Fibroblast of upper back skin (primary cell): ENCODE measurements around the gene TTLL8.
A peak's percentile ranks its signal among the peaks of the same experiment; 100 is the strongest.

Experiments used
- DNase-seq: peaks from one replicate; pipeline ENCODE4 v3.0.0-alpha.2; 2013

Gene TTLL8

DNA sequence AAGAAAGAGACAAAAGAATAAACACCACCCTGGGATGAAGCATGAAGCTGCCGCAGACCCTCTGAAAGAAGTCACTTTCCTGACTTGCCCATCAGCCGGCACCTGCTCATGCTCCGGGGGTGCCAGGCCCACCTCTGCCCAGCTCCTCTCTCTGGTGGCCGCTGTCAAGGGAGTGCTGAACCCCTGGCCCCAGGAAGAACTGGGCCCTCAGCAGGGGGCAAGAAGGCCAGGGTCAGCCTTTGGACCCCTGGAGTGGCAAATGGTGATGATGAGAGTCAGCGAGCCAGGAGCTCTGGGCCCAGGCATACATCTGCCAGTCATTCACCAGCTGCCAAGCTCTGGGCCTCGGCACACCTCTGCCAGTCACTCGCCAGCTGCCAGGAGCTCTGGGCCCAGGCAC is 17.4 kb downstream of the TTLL8 start:
- no peak for DNase-seq

GRCh38 chr22:50039669-50040443 is 18.2 kb downstream of the TTLL8 start:
- DNase-seq = no peak

DNA sequence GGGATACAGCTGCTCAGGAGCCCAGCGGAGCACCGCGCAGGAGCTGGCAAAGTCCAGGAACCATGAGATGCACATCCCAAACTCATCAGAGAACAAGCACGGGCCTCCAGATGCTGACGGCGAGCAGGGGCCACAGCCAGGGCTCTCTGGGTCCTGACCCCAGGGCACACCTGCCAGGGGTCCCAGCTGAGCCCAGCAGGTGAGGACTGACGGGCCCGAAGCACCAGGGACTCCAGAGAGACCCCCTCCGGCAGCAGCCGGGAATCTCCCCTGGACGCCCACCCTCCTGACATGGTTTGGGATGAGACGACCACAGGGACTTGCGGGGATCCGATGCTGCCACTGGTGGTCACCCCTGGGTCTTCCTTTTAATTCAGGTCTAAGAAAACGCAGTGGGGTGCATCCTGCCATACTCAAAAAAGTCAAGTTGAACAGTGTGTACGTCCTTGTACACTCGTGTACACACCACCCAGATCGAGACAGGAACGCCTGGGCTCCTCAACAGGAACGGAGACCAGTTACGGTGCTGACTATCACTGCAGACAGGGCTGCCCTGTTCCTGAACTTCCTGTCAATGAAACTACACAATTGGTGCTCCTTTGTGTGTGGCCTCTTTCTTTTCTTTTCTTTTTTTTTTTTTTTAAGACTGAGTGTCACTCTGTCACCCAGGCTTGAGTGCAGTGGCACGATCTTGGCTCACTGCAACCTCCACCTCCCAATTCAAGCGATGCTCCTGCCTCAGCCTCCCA is 21.9 kb downstream of the TTLL8 start:
- DNase-seq = no peak

DNA sequence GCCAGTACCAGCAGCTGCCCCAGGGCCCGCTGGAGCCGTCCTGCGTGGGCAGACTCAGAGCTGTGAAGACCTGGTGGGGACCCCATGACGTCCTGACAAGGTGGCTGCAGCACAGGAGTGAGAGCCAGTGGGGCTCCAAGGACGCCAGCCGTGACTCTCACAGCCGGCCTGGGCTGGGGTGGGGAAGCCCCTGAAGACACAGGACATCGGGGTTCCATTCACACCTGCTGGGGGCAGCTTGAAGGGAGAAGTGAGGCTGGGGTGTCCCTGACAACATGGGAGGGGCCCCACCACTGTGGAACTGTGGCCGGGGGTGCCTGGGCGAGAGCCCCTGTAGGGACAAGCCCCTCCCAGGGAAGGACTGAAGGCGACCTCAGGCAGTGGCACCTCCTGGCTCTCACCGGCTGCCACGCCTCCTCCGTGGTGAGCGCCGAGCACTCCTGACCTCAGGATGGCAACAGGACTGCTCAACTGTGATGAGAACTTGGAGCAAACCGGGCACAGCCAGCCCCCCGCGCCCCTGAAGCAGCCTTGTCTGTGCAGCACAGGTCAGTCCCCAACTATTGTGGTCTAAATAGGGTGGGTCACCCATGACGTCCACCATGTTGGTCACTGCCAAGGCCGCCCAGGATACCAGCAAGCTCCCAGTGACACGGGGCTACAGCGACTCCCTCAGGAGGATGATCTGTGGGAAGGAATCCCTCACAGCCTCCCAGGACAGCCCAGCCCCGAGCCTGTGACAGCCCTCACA is 22.8 kb downstream of the TTLL8 start:
- no peak for DNase-seq

DNA sequence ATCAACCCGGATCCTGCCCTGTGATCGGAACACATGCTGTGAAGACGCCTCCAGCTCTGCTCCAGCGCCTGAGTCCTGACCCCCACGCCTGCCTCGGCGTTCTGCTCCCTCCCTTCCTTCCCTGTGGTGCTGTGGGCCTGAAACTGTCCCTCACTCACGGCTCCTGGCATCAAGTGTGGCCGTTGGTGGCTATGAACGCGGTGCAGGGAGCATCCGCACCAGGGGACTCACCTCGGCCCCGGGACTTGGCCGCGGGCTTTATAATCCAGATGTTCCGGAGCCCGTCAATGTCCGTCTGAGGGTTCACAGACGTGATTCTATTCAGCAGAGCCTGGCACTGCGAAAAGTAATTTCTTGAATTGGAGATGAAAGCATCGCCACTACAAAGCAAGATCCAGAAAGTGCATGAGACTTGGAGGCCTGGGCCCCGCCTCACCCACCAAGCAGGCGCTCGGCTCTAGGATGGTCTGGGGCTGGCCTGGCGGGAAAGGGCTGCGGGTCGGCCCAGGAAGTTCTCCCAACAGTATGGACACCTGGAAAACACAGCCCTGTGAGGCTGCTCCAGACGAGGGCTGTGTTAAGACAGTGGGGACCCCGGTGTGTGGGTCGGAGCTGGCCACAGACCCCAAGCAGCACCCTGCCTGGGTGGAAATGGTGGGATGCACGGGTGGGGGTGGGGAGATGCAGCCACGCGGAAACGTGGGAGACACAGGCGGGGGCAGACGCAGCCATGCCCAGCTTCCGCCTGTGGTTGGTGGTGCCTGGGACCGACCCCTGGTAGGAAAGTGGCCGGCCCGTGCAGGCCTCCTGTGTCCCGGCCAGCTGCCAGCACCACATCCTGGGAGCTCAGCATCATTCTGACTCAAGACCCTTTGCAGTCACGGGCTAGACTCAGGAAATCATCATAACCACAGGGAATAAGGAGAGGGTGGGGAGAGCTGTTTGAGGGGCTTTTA is 23.7 kb downstream of the TTLL8 start:
- DNase-seq = no peak

- no peak for DNase-seq
Observed at GRCh38 chr22:50032941-50033601, 25.0 kb downstream of the TTLL8 start.

DNA sequence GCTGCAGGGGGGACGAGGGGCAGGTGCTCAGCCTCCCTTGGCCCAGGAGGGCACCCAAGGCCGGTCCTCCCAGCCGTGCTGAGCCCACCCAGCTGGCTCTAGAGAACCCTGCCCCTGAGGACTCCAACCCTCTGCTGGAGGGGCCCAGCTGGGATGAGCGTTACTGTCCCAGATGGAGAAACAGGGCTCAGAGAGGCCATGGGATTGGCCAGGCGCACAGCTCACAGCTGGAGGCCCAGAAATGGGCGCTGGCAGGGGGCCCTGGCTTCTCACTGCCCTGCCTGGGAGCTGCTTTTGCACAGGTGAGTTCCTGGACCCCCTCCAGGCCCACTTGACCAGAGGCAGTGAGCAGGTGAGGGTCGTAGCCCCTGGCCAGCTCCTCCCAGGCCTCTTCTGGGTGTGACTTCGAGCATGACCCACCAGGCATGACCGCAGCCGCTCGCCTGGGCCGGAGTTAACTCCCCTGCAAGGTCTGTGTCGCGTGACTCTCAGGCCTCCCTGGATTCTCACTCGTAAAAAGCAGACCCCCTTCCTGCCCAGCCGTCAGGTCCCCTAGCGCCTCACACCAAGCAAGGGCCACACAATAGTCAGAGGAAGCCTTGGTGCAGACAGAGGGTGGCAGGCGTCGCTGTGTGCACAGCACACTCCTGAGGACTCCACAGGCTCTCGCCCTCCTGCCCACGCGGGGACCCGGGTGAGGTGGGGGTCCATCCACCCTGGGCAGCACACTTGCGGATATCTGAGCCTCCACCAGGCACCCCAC is 25.8 kb downstream of the TTLL8 start:
- no peak for DNase-seq

GRCh38 chr22:50031189-50032091 is 26.7 kb downstream of the TTLL8 start:
- DNase-seq = no peak

GRCh38 chr22:50030297-50031188 is 27.6 kb downstream of the TTLL8 start:
- peak; percentile 50 for DNase-seq

DNA sequence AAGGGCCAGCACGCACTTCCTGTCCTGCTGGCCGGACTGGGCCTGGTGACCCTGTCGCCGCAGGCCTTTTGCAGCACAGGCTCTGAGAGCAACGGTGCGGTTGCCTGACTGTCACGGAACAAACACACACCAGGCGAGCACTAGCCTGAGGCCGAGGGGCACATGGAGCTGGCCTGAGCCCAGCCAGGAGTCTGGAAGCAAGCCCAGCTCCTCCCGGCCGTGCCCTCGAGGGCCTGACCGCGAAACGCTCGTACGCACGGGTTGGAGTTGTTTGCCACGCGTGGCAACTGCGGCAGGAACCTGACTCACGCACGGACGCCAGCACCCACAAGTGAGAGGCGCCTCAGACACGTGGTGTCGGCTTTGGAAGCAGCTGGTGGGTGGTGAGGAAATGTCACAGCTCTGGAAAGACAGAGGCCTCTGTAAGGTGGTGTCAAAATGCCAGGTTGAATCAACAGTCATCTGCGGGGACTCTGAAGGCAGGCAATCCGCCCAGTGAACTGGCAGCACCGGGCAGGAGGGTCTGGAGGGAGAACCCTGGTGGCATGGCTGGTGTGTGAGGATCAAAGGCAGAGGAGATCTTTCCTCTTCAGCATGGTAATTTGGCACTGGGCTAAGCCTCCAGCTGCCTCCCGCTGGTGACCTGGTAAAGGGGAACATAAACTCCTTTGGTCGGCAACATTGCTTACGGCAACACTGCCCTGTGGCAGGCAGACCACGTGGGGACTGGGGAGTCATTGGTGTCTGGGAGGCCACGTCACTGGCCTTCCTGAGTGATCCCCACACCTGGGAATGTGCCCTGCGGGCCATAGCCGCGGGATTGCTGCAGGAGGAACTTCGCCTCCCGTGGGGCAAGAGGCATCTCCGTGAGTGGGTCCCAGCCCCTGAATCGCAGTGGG is 30.2 kb downstream of the TTLL8 start:
- no peak for DNase-seq

DNA sequence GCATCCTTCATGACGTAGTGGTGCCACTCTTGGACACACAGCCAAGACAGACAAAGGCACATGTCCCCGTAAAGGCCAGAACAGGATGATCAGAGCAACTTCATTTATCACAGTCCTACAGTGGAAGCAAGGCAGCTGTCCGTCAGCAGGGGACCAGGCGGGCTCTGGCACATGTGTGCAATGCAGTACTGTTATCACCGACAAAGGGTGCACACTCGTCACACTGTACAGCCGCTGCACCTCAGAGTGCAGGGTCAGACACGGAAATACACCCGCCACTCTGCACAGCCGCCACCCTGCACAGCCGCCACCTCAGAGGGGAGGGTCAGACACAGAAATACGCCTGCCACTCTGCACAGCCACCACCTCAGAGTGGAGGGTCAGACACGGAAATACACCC is 32.1 kb downstream of the TTLL8 start:
- DNase-seq = no peak

GRCh38 chr22:50022171-50022819 is 35.8 kb downstream of the TTLL8 start:
- DNase-seq = no peak

GRCh38 chr22:50020606-50021005 is 37.5 kb downstream of the TTLL8 start:
- DNase-seq = no peak

- DNase-seq = no peak
Observed at GRCh38 chr22:50019316-50019715, 38.8 kb downstream of the TTLL8 start.

- DNase-seq = no peak
Observed at GRCh38 chr22:50018608-50019285, 39.4 kb downstream of the TTLL8 start.

DNA sequence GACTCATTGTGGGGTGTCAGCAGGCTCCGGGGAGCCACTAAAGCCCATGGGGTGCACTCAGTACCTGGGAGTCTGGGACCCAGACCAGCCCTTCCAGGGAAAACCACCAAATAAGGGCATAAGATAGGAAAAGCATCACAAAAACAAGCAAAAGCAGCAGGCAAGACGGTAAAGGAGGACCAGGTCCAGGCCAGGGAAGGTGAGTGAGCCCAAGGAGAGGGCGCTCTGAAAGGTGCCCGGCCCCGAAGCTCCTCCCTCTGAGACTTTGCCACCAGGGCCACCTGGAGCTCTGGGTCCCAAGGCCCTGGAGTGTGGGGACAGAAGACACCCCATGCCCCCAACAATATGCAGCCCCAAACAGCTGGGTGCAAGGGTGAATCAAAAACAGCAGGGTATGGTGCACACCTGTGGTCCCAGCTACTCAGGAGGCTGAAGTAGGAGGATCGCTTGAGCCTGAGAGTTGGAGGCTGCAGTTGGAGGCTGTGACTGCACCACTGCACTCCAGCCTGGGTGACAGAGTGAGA is 40.3 kb downstream of the TTLL8 start:
- no peak for DNase-seq
